ENCODE measurements around the gene TSNAXIP1.

Gene TSNAXIP1

GRCh38 chr16:67782567-67783352 lies 23.9 kb upstream of the TSNAXIP1 start:
- DNase-seq: no peak

DNA sequence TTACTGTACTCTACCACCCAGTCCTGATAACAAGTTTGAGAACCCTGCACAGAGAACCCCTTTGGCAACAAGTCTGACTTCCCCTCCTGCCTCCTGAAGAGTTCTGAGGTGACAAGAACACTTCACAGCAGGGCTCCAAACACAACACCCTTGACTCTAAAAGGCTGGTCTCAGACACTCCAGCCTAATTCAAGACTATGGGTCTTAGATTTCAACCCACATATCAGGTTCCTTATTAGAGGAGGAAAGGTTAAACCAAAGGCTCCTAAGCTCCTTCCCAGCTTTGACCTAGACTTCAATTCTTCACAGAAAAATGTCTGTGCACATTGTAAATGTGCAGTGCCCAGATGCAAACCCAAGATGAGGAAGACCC lies 23.4 kb upstream of the TSNAXIP1 start:
- DNase-seq: no peak

GRCh38 chr16:67786491-67786890 lies 20.2 kb upstream of the TSNAXIP1 start:
- DNase-seq: no peak

- DNase-seq: no peak
Observed at GRCh38 chr16:67790071-67790470, 16.6 kb upstream of the TSNAXIP1 start.

DNA sequence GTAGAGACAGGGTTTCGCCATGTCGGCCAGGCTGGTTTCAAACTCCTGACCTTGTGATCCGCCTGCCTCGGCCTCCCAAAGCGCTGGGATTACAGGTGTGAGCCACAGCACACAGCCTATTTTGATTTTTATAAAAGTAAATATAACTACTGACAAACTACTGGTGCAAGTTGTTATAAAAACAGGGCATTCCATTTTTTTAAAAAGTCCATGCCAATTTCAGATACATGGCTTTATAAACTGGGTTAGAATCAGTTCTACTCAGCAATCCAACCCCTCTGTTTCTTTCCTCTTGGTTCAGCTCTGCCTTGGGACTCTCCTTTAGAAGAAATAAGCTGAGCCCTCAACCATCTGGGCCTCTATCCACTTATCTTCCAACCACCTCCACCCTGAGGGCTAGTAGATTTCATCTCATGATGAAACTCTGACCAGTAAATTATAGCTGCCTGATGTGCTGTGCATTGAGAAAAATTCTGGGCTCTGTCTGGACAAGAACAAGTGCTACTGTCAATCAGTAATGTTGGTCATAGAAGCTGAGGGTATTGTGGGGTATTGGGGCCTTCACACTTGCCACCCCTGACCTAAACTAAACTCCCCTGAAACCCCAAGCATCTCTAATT lies 10.5 kb upstream of the TSNAXIP1 start:
- no peak for DNase-seq

GRCh38 chr16:67800338-67800926 lies 6.3 kb upstream of the TSNAXIP1 start:
- no peak for DNase-seq

DNA sequence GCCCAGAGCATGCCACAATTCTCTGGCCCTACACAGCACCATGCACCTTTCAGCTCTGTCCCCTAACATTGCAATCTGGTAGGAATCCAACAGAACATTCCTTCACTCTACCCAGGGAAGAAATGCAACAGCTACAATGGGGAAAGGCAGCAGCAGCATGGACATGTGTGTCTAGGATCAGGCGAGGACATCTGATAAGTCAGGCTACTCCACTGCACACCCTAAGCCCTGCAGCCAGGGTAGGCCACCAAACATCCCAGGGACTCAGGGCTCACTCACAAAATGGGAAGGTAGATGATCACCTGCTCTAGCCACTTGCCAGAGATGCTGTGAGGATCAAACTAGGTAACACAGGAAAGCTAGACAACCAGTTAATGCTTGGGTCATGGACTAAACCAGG lies 5.4 kb upstream of the TSNAXIP1 start:
- no peak for DNase-seq

DNA sequence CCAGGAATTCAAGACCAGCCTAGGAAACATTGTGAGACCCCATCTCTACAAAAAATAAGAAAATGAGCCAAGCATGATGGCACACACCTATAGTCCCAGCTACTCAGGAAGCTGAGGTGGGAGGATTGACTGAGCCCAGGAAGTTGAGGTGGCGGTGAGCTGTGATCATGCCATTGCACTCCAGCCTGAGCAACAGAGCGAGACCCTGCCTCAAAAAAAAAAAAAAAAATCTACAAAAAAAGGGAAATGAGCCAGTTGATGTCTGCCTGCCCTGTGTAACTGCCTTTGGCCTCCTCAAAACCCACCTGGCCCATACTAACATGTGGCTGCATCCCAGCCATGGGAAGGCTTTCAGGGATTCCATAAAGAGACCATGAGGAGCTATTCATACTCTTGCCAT lies 4.8 kb upstream of the TSNAXIP1 start:
- no peak for DNase-seq

DNA sequence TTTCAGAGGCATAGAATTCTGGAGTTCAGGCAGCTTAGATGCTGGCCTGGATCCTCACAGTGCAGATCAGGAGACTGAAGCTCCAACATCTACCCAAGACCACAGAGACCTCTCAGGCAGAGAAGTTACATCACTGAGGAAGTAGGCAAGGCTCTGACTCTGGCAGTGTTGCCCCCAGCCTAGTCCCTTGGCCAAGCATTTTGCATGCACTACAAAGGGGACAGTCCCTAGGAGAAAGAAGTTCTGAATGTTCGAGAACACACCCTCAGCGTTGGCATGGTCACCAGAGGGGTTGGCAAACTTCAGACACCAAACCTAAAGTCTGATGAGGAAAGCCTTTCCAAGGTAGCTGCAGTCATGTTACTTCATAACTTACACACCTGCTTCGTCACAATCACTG lies 2.8 kb upstream of the TSNAXIP1 start:
- DNase-seq: no peak

DNA sequence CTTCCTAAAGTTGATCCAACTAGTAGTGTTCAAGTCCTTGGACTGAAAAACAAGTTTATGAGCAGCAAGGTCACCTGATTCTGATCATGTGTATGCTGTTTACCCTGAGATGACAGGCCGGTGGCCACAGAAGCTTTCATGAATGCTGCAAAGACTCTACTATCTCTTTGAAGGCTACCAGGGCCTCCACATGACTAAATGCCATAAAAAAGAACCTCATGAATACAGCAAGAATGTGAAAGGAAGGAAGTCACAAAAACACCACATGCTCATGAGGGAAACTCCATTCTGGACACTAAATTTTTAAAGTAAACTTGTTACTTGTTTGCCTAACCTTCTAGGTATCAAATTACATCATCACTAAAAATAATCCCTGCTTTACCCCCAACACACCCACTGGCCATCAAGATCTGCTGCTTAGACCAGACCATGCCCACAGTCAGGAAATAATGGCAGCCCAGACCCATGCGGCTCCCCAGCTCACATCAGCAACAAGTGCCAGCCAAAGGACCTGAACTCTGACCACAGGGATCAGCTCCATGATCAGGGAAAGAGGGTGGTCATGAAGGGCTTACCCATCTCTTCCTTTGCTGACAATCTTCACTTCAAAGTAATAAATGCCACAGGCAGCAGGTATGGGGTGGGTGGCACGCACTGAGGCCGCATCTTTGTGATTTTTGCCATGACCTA lies 1.7 kb upstream of the TSNAXIP1 start:
- no peak for DNase-seq

GRCh38 chr16:67805718-67806427 lies 816 bp upstream of the TSNAXIP1 start:
- no peak for DNase-seq

DNA sequence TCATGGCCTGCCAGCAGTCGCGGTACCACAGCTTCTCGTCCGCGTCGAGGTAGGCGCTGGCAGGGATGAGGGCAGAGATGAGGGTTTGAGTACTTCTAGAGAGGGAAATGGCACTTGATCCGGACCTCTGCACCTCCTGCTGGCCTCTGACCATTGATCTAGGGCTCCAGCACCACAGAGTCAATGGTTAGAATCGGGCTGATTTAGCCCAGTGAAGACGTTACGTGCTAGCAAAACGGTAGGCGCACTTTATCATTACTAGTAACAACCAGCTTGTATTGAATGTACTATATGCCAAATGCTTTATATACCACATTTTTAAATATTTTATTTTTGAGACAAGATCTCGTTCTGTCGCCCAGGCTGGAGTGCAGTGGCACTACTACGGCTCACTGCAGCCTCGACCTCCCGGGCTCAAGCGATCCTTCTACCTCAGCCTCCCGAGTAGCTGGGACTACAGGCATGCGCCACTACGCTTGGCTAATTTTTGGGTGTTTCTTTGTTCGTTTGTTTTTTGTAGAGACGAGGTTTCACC lies 526 bp downstream of the TSNAXIP1 start:
- no peak for DNase-seq

- DNase-seq: no peak
Observed at GRCh38 chr16:67811899-67812298, 5.2 kb downstream of the TSNAXIP1 start.

- DNase-seq: no peak
Observed at GRCh38 chr16:67814567-67814966, 7.9 kb downstream of the TSNAXIP1 start.

DNA sequence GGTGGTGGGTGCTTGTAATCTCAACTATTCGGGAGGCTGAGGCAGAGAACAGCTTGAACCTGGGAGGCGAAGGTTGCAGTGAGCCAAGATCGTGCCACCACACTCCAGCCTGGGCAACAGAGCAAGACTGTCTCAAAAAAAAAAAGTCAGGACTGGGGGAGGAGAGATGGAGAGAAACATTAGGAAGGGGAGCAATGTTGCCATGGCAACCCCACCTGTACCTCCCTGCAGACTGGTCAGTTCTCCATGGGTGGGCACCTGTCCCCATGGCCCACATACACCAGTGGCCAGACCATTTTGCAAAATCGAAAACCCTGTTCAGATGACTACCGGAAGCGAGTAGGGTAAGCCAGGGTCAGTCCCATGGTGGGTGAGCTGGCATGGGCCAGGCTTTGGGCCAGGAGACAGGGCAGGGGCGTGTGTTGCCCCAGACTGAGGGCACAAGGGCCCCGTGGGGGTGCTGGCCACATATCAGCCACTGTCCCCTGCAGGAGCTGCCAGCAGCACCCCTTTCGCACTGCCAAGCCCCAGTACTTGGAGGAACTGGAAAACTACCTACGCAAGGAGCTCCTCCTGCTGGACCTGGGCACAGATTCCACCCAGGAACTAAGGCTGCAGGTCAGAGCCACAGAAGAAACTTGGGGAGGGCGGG lies 14.0 kb downstream of the TSNAXIP1 start:
- DNase-seq: no peak

DNA sequence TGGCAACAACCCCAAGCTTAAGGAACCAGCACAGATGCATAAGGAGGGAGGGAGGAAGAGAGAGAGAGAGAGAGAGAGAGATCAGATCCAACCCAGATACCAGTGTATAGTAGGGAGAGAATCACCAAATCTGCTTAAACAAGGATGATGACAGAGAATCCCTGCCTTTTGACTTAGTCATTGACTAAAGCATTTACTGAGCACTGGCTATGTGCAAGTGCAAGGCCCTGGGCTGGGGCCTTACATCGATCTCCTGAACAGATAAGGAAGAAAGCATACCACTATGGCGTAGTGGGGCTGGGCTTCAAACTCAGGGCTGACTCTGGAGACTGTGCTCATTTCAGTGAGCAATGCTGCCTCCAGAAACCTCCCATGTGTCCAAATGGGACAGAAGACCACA lies 15.8 kb downstream of the TSNAXIP1 start:
- no peak for DNase-seq

DNA sequence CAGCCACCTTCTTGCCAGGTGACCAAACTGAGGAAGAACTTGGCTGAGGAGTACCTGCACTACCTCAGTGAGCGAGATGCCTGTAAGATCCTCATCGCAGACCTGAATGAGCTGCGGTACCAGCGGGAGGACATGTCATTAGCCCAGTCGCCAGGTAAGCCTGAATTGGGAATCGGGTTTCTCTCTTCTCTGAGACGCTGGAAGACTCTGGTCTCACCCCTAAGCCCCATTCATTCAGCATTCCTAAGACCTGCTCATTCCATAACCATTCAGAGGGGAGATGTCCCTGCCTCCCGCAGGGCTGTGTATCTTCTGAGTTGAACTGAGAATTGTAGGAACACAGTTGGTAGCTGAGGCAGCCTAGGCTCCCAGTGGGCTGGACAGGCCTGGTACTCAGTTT lies 18.4 kb downstream of the TSNAXIP1 start:
- DNase-seq: no peak

DNA sequence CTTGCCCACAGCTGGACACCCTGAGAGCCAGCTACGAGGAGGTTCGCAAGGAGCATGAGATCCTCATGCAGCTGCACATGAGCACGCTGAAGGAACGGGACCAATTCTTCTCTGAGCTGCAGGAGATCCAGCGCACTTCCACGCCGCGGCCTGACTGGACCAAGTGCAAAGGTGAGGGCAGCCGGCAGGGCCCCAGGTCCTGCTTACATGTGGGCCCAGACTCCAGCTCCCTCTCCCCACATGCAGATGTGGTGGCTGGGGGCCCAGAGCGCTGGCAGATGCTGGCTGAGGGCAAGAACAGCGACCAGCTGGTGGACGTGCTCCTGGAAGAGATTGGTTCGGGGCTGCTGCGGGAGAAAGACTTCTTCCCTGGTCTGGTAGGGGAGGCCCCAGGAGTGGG lies 19.2 kb downstream of the TSNAXIP1 start:
- DNase-seq: no peak

- DNase-seq: no peak
Observed at GRCh38 chr16:67828651-67829050, 22.0 kb downstream of the TSNAXIP1 start.

DNA sequence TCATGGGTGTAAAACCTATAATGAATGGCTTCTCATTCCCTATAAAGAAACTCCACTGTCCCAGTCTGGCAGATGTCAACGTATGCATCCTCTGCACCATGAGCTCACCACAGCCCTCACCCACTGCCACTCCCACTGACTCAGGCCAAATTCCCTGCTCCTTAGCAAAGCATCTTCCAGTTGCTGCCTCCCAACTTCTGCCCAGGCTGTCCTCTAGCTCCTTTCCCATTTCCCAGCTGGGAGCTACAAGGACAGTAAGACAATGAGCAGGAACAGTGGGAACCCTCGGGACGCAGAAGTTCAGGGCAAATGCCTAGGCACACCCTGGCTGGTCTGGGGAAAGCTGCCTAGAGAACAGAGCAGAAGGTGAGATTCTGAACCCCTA lies 26.3 kb downstream of the TSNAXIP1 start:
- DNase-seq: no peak

DNA sequence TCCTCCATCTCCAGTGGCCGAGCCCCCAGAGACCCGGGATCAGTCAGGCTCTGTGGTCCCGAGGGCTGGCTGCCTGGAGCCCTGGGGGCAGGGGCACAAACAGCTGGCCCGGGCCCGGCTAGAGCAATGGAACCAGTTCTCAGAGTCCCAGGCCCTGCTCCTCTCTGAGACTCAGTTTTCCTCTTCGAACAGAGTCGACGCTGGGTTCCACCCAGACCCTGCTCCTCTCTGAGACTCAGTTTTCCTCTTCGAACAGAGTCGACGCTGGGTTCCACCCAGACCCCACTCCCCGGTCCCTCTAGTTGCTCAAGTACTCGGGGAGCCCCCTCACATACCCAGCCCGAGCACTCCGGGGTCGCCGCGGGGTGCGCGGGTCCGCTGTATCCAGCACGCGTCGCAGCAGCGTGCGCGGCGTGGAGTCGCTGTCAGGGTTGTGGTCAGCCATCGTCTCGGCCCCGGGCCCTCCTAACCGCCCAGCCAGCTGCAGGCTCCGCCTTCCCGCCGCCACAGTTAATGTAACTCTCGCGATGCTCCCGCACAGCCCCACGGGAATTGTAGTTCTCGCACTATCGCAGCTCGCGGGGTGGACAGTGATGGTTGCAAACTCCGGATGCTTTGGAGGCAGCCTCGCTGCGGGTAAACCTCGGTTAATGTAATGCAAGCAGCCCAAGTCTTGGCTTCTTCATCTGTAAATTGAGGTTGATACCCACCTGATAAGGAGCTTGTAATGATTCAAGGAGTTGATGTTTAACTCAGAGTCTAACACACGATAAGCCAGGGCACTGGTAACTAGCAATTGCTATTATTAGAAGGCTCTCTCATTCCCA lies 26.9 kb downstream of the TSNAXIP1 start:
- no peak for DNase-seq

DNA sequence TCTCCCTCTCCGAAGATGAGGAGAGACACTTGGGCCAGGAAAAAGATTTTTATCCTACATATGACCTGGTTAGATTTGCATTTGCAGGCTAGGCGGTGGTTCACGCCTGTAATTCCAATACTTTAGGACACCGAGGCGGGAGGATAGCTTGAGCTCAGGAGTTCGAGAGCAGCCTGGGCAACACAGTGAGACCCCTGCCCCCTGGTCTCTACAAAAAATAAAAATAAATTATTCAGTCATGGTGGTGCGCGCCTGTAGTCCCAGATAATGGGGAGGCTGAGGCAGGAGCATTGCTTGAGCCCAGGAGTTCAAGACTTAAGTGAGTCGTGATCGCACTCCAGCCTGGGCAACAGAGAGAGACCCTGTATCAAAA lies 27.5 kb downstream of the TSNAXIP1 start:
- DNase-seq: no peak
